AG09319 (cell line): ENCODE results near the gene FARP2.

ENCODE experiments used
- DNase-seq: peaks from one replicate; pipeline ENCODE4 v3.0.0-alpha.2; 2010; ENCODE audit warnings: low read depth; ENCODE audit errors: extremely low read depth
- CTCF ChIP-seq: IDR thresholded peaks from 2 replicates; pipeline ENCODE4 v1.5.1; 2011; ENCODE audit warnings: low read depth, mild to moderate bottlenecking, inconsistent platforms, low read length, moderate library complexity

Gene FARP2

GRCh38 chr2:241357531-241357930 is 1.4 kb downstream of the FARP2 start:
- TF ChIP-seq CTCF, result no peak
- no peak for DNase-seq

GRCh38 chr2:241358470-241358869 is 2.4 kb downstream of the FARP2 start:
- TF ChIP-seq CTCF, result no peak
- no peak for DNase-seq

- DNase-seq, result no peak
- no peak for TF ChIP-seq CTCF
Observed at GRCh38 chr2:241359481-241360045, 3.5 kb downstream of the FARP2 start.

GRCh38 chr2:241363426-241363825 is 7.3 kb downstream of the FARP2 start:
- TF ChIP-seq CTCF, result no peak
- DNase-seq, result no peak

GRCh38 chr2:241364781-241365180 is 8.7 kb downstream of the FARP2 start:
- no peak for TF ChIP-seq CTCF
- DNase-seq, result no peak

GRCh38 chr2:241366678-241367077 is 10.6 kb downstream of the FARP2 start:
- no peak for DNase-seq
- TF ChIP-seq CTCF, result no peak

GRCh38 chr2:241368643-241369042 is 12.6 kb downstream of the FARP2 start:
- TF ChIP-seq CTCF, result no peak
- no peak for DNase-seq
